SK-N-SH treated with all-trans-retinoic acid at 6 μM for 48 hours (cell line): ENCODE data around the gene ATP11A.

Source experiments
- RARB ChIP-seq: fragments of 250-450 bp; sonication (Bioruptor Pico); IDR thresholded peaks from 2 replicates; pipeline ENCODE4 v1.8.0; 2021; ENCODE audit warnings: mild to moderate bottlenecking, moderate library complexity
- ZFP3 ChIP-seq: fragments of 250-450 bp; sonication (Bioruptor Pico); IDR thresholded peaks from 2 replicates; pipeline ENCODE4 v1.5.0; 2020; ENCODE audit warnings: mild to moderate bottlenecking, moderate library complexity
- ZFP30 ChIP-seq: fragments of 450-650 bp; formaldehyde crosslinking; IDR thresholded peaks from 2 replicates; pipeline ENCODE4 v1.5.0; 2022; ENCODE audit warnings: mild to moderate bottlenecking, moderate library complexity

DNA sequence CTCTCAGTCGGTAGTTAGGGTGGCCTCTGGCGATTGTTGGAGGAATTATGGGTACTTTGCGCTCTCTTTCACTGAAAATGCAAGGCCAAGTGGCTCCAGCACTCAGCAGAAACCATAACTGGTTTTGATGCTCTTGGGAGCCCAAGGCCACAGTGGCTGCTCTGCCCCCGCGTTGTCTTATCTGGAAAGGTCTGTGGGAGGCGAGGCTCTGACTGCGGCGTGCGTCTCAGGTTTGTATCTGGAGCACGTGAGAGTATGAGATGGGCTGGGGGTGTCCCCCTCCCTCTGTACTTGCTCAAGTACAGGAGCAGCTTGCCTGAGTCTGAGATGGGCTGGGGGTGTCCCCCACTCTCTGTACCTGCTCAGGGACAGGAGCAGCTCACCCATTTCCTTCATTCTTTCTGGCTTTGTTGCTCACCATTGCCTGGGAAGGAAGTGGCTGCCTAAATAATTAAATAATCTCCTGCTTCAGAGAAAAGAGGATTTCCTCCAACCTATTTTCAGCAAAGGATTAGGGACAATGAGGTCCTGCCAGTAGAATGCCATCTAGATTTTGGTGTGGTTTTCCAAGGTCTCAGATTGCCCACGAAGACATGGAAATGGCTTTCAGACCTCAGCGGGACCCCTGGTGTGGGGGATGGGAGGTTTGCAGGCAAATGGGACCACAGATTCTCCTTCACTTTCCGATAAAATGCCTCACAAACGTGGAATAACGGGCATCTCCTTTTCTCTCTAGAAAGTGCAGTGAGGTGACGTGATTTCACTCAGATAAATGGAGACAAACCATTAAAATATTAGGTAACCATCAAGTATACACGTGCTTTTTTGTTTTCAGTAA lies 14.7 kb downstream of the ATP11A start:
- TF ChIP-seq RARB (no peak), ZFP3 (CRISPR knock-in tag) (no peak), ZFP30 (no peak)
